GM18498 (cell line): ENCODE results near the gene RSPO4.

ENCODE experiments used
- ATAC-seq: cut with Tn5 transposase; IDR thresholded peaks from one replicate; pipeline ENCODE4 v1.9.1; 2021; ENCODE audit warnings: mild to moderate bottlenecking, moderate library complexity; ENCODE audit not compliant: unreplicated experiment

RSPO4 gene

DNA sequence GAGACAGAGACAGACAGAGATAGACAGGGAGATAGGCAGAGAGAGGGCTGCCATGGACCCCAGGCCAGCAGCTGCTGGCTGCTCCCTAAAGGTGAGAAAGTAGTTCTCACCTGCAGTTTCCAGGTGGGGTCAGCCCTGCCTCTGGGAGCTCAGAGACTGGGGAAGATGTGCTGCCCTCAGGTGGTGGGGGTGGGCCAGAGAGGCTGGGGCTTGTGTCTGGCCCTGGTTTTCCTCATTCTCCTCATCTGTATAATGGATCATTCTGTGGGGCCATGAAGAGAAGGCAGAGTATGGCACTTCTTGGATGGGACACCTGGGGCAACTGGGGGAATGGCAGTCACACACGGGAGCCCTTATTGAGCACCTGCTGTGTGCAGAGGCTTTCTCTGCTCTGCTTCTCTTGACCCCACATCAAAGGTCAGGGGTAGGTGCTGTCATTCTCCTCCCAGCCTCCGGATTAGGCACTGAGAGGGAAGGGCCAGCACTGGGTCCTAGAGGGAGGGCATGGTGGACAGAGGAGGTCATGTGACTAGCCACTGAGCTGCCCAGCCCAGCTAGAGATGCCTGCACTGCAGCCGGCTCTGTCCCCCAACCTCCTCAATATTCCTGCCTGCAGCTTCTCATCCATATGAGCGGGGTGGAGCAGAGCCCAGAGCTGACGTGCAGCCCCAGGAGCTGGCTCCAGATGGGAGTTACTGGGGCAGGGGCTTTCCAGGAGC lies 90.1 kb downstream of the RSPO4 start:
- no peak for ATAC-seq

DNA sequence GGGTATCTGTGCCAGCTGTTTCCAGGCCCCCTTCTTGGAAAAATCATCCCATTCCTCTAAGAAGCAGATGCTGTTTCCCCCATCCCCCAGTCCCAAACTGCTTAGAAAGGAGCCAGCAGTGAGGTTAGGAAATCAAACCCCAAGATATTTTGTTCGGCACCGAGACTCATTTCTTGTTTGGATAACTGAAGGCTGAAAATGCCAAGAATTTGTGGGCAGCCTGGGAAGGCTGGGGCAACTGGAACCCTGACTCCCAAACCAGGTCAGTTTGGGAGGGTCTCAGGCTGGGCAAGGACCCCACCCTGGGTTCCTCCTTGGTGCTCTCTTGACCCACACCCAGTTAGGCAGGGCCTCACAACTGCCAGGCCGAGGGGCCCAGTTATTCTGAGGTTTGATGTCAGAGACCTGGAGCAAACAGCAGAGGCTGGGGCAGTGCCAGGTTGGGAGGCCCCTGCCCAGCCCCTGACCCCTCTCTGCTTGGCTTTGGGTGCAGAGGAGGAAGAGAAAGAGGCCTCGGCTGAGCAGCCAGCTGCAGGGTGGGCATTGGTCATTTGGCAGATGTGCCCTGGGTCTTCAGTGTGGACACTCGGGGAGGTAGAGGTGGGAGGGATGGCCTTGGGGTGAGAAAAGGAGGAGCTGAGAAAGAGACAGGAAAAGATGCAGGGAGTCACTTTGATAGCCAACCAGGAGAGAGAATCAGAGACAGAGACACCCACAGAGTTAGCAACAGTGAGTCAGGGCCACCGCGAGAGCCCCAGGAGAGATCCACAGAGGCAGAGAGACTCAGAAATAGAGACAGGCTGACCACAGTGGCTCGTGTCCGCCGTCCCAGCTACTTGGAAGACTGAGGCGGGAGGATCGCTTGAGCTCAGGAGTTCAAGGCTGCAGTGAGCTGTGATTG lies 91.0 kb downstream of the RSPO4 start:
- ATAC-seq, result no peak

DNA sequence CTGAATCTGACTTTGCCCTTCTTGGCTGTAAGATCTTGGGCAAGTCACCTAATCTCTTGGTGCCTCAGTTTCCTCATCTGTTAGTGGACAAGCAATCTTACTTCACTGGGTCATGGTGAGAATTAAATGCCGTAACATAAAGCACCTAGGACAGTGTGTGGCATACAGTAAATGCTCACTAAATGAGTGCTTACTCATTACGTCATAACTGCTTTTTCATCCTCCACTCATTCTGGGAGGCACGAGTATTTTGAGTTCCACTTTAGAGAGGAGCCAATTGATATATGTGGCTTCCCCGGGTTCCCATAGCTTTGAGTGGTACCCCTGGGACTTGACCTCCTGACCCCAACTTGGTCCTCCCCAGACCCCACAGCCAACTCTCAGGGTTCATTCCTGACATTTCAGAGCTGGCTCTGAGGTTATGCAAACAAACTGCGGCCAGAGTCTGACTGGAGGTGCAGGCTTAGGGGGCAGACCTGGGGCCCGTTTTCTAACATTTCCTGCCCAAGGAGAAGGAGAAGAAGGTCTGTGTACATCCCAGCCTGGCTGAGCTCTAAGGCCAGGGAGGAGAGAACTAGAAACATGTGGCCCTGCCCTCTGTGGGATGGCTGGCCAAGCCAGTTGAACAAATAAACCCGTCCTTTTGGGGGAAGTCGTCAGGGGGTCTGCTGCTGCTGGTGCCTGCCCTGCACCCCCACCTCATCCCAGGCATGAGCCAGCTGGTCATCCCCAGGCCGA lies 91.8 kb downstream of the RSPO4 start:
- no peak for ATAC-seq

DNA sequence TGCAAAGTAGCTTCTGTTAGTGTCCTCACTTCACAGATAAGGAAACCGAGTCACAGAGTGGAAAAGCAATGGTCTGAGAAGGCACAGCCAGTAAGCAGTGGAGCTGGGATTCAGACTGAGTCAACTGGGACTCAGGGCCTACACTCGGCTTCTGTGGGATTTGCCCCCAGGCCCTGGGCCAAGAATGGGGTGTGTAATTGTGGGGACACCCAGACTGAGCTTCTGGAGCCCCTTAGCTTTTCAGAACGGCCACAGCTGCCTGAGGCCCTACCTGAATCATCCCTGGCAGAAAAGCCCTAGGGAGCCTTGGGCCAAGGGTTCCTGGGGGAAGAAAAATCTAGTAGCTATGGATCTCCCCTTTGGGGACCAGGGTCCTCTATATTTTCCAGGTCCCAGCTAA lies 92.5 kb downstream of the RSPO4 start:
- no peak for ATAC-seq
